ENCODE data around the gene NKIRAS1.

NKIRAS1 gene

DNA sequence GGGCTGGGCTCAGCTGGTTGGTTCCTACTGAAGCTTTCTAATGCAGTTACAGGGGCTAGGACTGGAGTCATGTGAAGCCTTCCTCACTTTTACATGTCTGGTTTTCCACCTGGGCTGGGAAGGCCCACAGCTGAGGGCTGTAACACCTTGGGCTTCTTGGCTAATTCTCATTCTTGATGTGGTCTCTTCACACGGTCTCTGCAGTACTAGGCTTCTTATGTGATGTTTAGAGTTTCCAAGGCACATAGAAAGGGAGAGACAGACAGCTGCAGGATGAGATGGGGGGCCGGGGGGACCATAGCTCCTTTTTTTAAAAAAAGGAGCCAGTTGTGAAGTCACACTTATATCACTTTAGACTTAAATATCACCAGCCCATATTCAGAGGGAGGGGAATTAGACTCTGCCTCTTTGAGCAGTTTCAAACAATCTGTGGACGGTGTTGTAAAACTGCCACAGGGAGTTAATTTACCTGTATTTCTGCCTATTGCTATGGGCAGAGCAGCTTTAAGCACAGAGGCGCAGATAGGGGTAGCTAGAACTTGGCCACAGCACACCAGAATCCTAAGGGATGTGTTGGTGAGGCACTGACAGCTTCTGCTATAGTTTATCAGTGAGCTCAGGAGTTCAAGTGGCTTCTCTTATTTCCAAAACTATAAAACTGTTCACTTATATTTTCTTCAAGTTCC, 46.7 kb downstream of the NKIRAS1 start:
- Histone ChIP-seq H3K79me2 (ENCODE audit: low read length) (peaks cover 32% of the 10 kb centered on the region), H2AFZ (ENCODE audit: low read depth, low read length) (no peak overlapping the region), H3K9me3 (ENCODE audit: insufficient read depth, low read length) (no peaks in the 10 kb centered on the region), H3K36me3 (replicated peaks; ENCODE audit: low read depth, low read length) (no peaks in the 10 kb centered on the region), H3K27ac (ENCODE audit: low read length) (no peak overlapping the region), H4K20me1 (ENCODE audit: insufficient read depth, low read length) (peaks cover 47% of the 10 kb centered on the region), H3K4me3 (ENCODE audit: low read length) (no peak overlapping the region), H3K9ac (ENCODE audit: low read length) (no peak overlapping the region), H3K4me2 (ENCODE audit: low read length) (no peak overlapping the region), H3K27me3 (ENCODE audit: low read depth, low read length) (no peaks in the 10 kb centered on the region), H3K4me1 (ENCODE audit: low read length) (peaks cover 11% of the 10 kb centered on the region)
- TF ChIP-seq EZH2phosphoT487 (IDR thresholded peaks at IDR 0.05; ENCODE audit: low read depth) (no peak), CTCF (IDR thresholded peaks at IDR 0.05; ENCODE audit: low read depth, low read length) (no peak)

DNA sequence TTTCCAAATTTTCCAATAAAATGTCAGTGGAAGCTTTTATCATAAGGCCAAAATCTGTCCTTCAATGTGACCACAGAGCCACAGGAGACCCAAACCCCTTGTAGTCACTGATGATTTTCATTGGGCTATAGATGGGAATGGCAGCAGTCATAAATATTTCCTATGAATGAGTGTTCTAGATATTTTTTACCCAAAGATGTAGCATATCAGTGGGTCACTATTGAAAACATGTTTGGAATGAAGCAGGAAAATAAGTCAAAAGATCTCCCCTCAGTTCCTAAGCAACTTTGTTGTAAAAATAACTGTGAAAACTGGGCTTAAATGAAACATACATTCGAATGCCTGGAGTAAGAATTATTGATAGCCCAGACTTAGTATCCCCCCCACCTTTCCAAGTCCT, 49.0 kb downstream of the NKIRAS1 start:
- no peak overlapping the region for H3K27ac ChIP-seq (ENCODE audit: low read length)
- no peaks in the 10 kb centered on the region for H3K9me3 ChIP-seq (ENCODE audit: insufficient read depth, low read length)
- no peak overlapping the region for H3K4me3 ChIP-seq (ENCODE audit: low read length)
- H3K79me2 ChIP-seq (ENCODE audit: low read length): peaks cover 25% of the 10 kb centered on the region
- no peaks in the 10 kb centered on the region for H3K27me3 ChIP-seq (ENCODE audit: low read depth, low read length)
- peaks cover 3% of the 10 kb centered on the region for H3K36me3 ChIP-seq (replicated peaks; ENCODE audit: low read depth, low read length)
- TF ChIP-seq EZH2phosphoT487 (IDR thresholded peaks at IDR 0.05; ENCODE audit: low read depth) (no peak), CTCF (IDR thresholded peaks at IDR 0.05; ENCODE audit: low read depth, low read length) (no peak)
- H3K9ac ChIP-seq (ENCODE audit: low read length): no peak overlapping the region
- no peak overlapping the region for H3K4me2 ChIP-seq (ENCODE audit: low read length)
- no peak overlapping the region for H2AFZ ChIP-seq (ENCODE audit: low read depth, low read length)
- H3K4me1 ChIP-seq (ENCODE audit: low read length): peaks cover 11% of the 10 kb centered on the region
- peaks cover 35% of the 10 kb centered on the region for H4K20me1 ChIP-seq (ENCODE audit: insufficient read depth, low read length)

GRCh38 chr3:23867400-23867799, 49.4 kb downstream of the NKIRAS1 start:
- Histone ChIP-seq H4K20me1 (ENCODE audit: insufficient read depth, low read length) (peaks cover 38% of the 10 kb centered on the region), H3K4me2 (ENCODE audit: low read length) (no peak overlapping the region)

More at GRCh38 chr3:23867400-23867799, 49.4 kb downstream of the NKIRAS1 start:
- Histone ChIP-seq H3K4me3 (ENCODE audit: low read length) (no peak overlapping the region), H2AFZ (ENCODE audit: low read depth, low read length) (no peak overlapping the region), H3K36me3 (replicated peaks; ENCODE audit: low read depth, low read length) (peaks cover 3% of the 10 kb centered on the region), H3K27ac (ENCODE audit: low read length) (no peak overlapping the region), H3K9ac (ENCODE audit: low read length) (no peak overlapping the region), H3K79me2 (ENCODE audit: low read length) (peaks cover 25% of the 10 kb centered on the region), H3K27me3 (ENCODE audit: low read depth, low read length) (no peaks in the 10 kb centered on the region), H3K4me1 (ENCODE audit: low read length) (peaks cover 11% of the 10 kb centered on the region), H3K9me3 (ENCODE audit: insufficient read depth, low read length) (no peaks in the 10 kb centered on the region)
- TF ChIP-seq CTCF (IDR thresholded peaks at IDR 0.05; ENCODE audit: low read depth, low read length): peak; percentile 68
- no peak for TF ChIP-seq EZH2phosphoT487 (IDR thresholded peaks at IDR 0.05; ENCODE audit: low read depth)
